ENCODE measurements around the gene SYT7. TPM values are rescaled to one million over a fixed set of nuclear protein-coding genes. Genes with fewer than 3 reads are reported as not detected.

Gene SYT7
- polyA plus RNA-seq, 1 experiment = 0.45 TPM

DNA sequence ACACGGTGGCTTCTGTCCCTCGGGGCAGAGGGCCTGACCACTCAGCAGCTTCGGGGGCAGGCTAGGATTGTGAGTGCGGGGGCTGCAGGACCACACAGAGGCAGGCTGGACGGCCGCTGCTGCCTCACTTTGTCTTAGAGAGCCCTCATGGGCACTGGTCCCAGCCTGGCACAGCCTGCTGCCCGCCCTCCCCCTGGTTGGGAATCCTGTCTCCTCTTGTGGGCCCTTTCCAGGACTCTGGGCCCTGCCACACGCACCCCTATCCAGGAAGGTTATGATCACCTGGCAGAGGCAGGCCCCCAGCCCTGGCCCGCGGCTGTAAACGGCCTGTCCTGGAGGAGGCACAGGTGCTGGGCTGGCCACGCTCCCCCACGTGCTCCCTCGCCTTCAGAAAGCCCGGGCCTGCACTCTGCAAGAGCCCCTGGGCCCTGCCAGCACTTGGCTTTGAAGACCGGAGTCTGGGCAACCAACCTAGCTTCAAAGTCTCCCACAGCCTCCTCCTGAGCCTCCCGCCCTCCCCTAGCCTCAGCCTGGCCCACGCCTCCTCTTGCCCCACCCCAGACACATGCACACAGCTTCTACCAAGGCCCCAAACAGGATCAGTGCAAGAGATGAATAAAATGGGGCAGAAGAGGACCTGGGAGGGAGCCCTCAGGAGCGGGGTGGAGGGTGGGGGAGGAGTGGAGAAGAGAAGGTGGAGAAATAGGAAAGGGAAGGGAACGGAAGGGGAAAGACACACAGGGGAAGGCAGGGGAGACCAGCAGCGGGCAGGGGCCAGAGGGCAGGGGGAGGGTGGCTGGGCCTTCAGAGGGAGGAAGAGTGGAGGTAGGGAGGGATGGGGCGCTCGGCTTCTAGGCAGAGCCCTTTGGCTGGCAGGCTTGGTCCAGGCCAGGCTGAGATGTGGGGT is 31.0 kb downstream of the SYT7 start:
- Histone ChIP-seq H3K27me3 (ENCODE audit: control insufficient read depth, insufficient read depth, low read length) (peaks cover 37% of the 10 kb centered on the region), H3K27ac (ENCODE audit: low read depth, low read length) (no peak overlapping the region), H3K9me3 (ENCODE audit: control insufficient read depth, insufficient read depth, low read length) (no peaks in the 10 kb centered on the region; the same call in 1 of the 2 replicates), H3K4me3 (ENCODE audit: low read depth, low read length) (no peak overlapping the region)
- CTCF ChIA-PET = no interaction called here
- DNase-seq (ENCODE audit: low read depth, low spot score) = no peak
- no peak for TF ChIP-seq CTCF (IDR thresholded peaks at IDR 0.05; ENCODE audit: low read depth, low read length)
- POLR2A ChIA-PET = no interaction called here

GRCh38 chr11:61549177-61549576 is 31.7 kb downstream of the SYT7 start:
- DNase-seq (ENCODE audit: low read depth, low spot score) = no peak
- no peak for TF ChIP-seq CTCF (IDR thresholded peaks at IDR 0.05; ENCODE audit: low read depth, low read length)
- Histone ChIP-seq H3K27me3 (ENCODE audit: control insufficient read depth, insufficient read depth, low read length) (peaks cover 31% of the 10 kb centered on the region), H3K9me3 (ENCODE audit: control insufficient read depth, insufficient read depth, low read length) (no peaks in the 10 kb centered on the region; the same call in 1 of the 2 replicates), H3K27ac (ENCODE audit: low read depth, low read length) (no peak overlapping the region), H3K4me3 (ENCODE audit: low read depth, low read length) (no peak overlapping the region)
- POLR2A ChIA-PET = no interaction called here
- CTCF ChIA-PET = no interaction called here

GRCh38 chr11:61547246-61547645 is 33.6 kb downstream of the SYT7 start:
- ChIA-PET POLR2A (no interaction called here), CTCF (interaction anchor here (1.0 to 1.2 kb wide), 2 partner anchors 30 to 90 kb away, joined by 4 to 5 read pairs; no protein-coding TSS in a partner anchor)
- DNase-seq (ENCODE audit: low read depth, low spot score) = no peak
- no peaks in the 10 kb centered on the region; the same call in 1 of the 2 replicates for H3K9me3 ChIP-seq (ENCODE audit: control insufficient read depth, insufficient read depth, low read length)
- peaks cover 14% of the 10 kb centered on the region for H3K27me3 ChIP-seq (ENCODE audit: control insufficient read depth, insufficient read depth, low read length)
- TF ChIP-seq CTCF (IDR thresholded peaks at IDR 0.05; ENCODE audit: low read depth, low read length) = no peak
- H3K27ac ChIP-seq (ENCODE audit: low read depth, low read length) = no peak overlapping the region
- no peak overlapping the region for H3K4me3 ChIP-seq (ENCODE audit: low read depth, low read length)

DNA sequence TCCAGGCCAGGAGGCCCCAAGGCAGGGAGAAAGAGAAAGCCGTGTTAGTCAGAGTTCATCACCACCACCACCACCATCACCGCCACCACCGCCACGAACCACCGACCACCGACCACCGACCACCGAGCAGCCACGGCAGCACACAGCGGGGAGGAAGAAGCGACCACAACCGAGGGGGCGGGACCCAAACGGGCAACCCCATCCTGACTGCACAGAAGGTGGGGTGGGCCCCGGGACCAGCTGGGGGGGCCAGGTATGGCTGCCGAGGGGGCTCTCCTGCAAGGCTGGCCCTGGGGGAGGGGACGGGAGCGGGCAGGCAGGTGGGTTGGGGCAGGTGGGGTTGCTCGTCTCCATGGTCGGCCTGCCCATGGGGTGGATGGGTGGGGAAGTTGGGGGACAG is 34.2 kb downstream of the SYT7 start:
- Histone ChIP-seq H3K27ac (ENCODE audit: low read depth, low read length) (no peak overlapping the region), H3K27me3 (ENCODE audit: control insufficient read depth, insufficient read depth, low read length) (peaks cover 14% of the 10 kb centered on the region), H3K9me3 (ENCODE audit: control insufficient read depth, insufficient read depth, low read length) (no peaks in the 10 kb centered on the region; the same call in 1 of the 2 replicates), H3K4me3 (ENCODE audit: low read depth, low read length) (no peak overlapping the region)
- no peak for DNase-seq (ENCODE audit: low read depth, low spot score)
- no peak for TF ChIP-seq CTCF (IDR thresholded peaks at IDR 0.05; ENCODE audit: low read depth, low read length)
- POLR2A ChIA-PET = no interaction called here
- CTCF ChIA-PET = interaction anchor here (1.0 kb wide), 1 partner anchor 91 kb away, joined by 5 read pairs; no protein-coding TSS in a partner anchor

DNA sequence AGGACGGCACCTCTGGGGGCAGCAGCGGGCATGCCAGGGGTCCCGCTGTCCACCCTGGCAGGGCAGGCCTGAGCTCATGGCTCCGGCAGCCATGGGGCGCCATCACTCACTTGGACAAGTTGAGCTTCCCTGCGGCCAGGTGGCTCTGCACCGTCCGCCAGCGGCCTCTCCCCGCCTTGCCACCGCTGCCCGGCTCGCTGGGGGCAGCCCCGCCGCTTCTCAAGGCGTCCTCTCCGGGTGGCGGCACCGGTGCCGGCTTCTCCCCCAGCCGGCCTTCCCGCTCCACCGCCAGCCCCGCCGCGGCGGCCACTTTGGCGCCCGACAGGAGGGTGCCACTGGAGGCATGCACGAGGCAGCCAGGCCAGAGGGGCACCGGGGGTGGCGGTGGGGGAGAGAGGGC is 35.0 kb downstream of the SYT7 start:
- ChIA-PET POLR2A (no interaction called here), CTCF (interaction anchor here (0.6 to 1.7 kb wide), 3 partner anchors 14 to 93 kb away, joined by 4 to 5 read pairs (median 5); no protein-coding TSS in a partner anchor)
- H3K27ac ChIP-seq (ENCODE audit: low read depth, low read length) = no peak overlapping the region
- DNase-seq (ENCODE audit: low read depth, low spot score) = no peak
- no peaks in the 10 kb centered on the region; the same call in 1 of the 2 replicates for H3K9me3 ChIP-seq (ENCODE audit: control insufficient read depth, insufficient read depth, low read length)
- no peak overlapping the region for H3K4me3 ChIP-seq (ENCODE audit: low read depth, low read length)
- H3K27me3 ChIP-seq (ENCODE audit: control insufficient read depth, insufficient read depth, low read length) = peaks cover 17% of the 10 kb centered on the region
- no peak for TF ChIP-seq CTCF (IDR thresholded peaks at IDR 0.05; ENCODE audit: low read depth, low read length)

All from AG04450 (cell line).